KMS-11 (cell line): ENCODE data around the gene MACROD1.

Experiments
- H2AFZ ChIP-seq: fragments of 200-600 bp; sonication (generic); 2 replicates; pipeline ENCODE4 v1.6.1; 2016; ENCODE audit warnings: antibody characterized with exemption, mixed run types, low read depth
- H3K27ac ChIP-seq: fragments of 200-600 bp; sonication (generic); 2 replicates; pipeline ENCODE4 v1.6.1; 2016; ENCODE audit warnings: mild to moderate bottlenecking, mixed run types
- H3K27me3 ChIP-seq: fragments of 200-600 bp; sonication (generic); 2 replicates; pipeline ENCODE4 v1.6.1; 2017; ENCODE audit warnings: mild to moderate bottlenecking, low read depth, mixed run types, moderate library complexity; ENCODE audit not compliant: insufficient read depth
- H3K36me3 ChIP-seq: fragments of 200-600 bp; sonication (generic); 2 replicates; pipeline ENCODE4 v1.6.1; 2017; ENCODE audit warnings: mild to moderate bottlenecking, mixed run types; ENCODE audit not compliant: insufficient read depth
- H3K4me1 ChIP-seq: fragments of 200-600 bp; sonication (generic); 2 replicates; pipeline ENCODE4 v1.6.1; 2016; ENCODE audit warnings: mild to moderate bottlenecking, low read depth, mixed run types; ENCODE audit not compliant: poor library complexity, severe bottlenecking
- H3K4me2 ChIP-seq: fragments of 200-600 bp; sonication (generic); 2 replicates; pipeline ENCODE4 v1.7.0; 2016; ENCODE audit warnings: mild to moderate bottlenecking, mixed run types
- H3K4me3 ChIP-seq: fragments of 200-600 bp; sonication (generic); IDR thresholded peaks from 2 replicates; pipeline ENCODE4 v1.6.1; 2017; ENCODE audit warnings: low read depth, low read length, mixed read lengths; ENCODE audit not compliant: insufficient read depth
- H3K79me2 ChIP-seq: fragments of 200-600 bp; sonication (generic); 2 replicates; pipeline ENCODE4 v1.6.1; 2016; ENCODE audit warnings: low read depth, mixed run types; ENCODE audit not compliant: insufficient read depth
- H3K9ac ChIP-seq: fragments of 200-600 bp; sonication (generic); 2 replicates; pipeline ENCODE4 v1.6.1; 2016; ENCODE audit warnings: mild to moderate bottlenecking, mixed run types
- H4K20me1 ChIP-seq: fragments of 200-600 bp; sonication (generic); 2 replicates; pipeline ENCODE4 v1.6.1; 2016; ENCODE audit warnings: mild to moderate bottlenecking, mixed run types; ENCODE audit not compliant: insufficient read depth
- CTCF ChIP-seq: fragments of 200-600 bp; sonication (generic); conservative IDR thresholded peaks from 2 replicates; pipeline ENCODE4 v1.6.1; 2017; ENCODE audit warnings: low read depth, mild to moderate bottlenecking, antibody characterized with exemption, low read length, moderate library complexity, mixed read lengths

The MACROD1 gene

GRCh38 chr11:64031001-64031400 is 134.9 kb downstream of the MACROD1 start:
- no peak overlapping the region for H3K27ac ChIP-seq
- H3K79me2 ChIP-seq = no peaks in the 10 kb centered on the region
- no peaks in the 10 kb centered on the region for H4K20me1 ChIP-seq
- no peak overlapping the region for H3K4me3 ChIP-seq
- H3K36me3 ChIP-seq = no peaks in the 10 kb centered on the region
- H3K27me3 ChIP-seq = no peaks in the 10 kb centered on the region
- TF ChIP-seq CTCF = no peak
- H2AFZ ChIP-seq = no peak overlapping the region
- no peaks in the 10 kb centered on the region for H3K4me1 ChIP-seq
- H3K4me2 ChIP-seq = no peak overlapping the region
- H3K9ac ChIP-seq = no peak overlapping the region

- Histone ChIP-seq H3K4me2 (no peak overlapping the region), H3K27me3 (no peaks in the 10 kb centered on the region), H3K4me1 (peaks cover 9% of the 10 kb centered on the region), H4K20me1 (no peaks in the 10 kb centered on the region), H3K9ac (no peak overlapping the region), H3K36me3 (no peaks in the 10 kb centered on the region), H2AFZ (no peak overlapping the region), H3K4me3 (no peak overlapping the region), H3K27ac (no peak overlapping the region), H3K79me2 (no peaks in the 10 kb centered on the region)
- no peak for TF ChIP-seq CTCF
Measured at GRCh38 chr11:64029773-64030172, 136.1 kb downstream of the MACROD1 start.

GRCh38 chr11:64028398-64029115 is 137.4 kb downstream of the MACROD1 start:
- no peak overlapping the region for H3K27ac ChIP-seq
- H3K4me3 ChIP-seq = no peak overlapping the region
- no peaks in the 10 kb centered on the region for H4K20me1 ChIP-seq
- H3K36me3 ChIP-seq = no peaks in the 10 kb centered on the region
- H2AFZ ChIP-seq = no peak overlapping the region
- no peak overlapping the region for H3K9ac ChIP-seq
- no peak for TF ChIP-seq CTCF
- H3K27me3 ChIP-seq = no peaks in the 10 kb centered on the region
- no peaks in the 10 kb centered on the region for H3K79me2 ChIP-seq
- no peak overlapping the region for H3K4me2 ChIP-seq
- H3K4me1 ChIP-seq = peaks cover 11% of the 10 kb centered on the region

GRCh38 chr11:64027651-64028397 is 138.1 kb downstream of the MACROD1 start:
- Histone ChIP-seq H3K9ac (no peak overlapping the region), H3K36me3 (no peaks in the 10 kb centered on the region)

More at GRCh38 chr11:64027651-64028397, 138.1 kb downstream of the MACROD1 start:
- Histone ChIP-seq H3K4me2 (no peak overlapping the region), H3K27me3 (no peaks in the 10 kb centered on the region), H3K4me3 (no peak overlapping the region), H3K27ac (no peak overlapping the region), H3K79me2 (no peaks in the 10 kb centered on the region), H4K20me1 (no peaks in the 10 kb centered on the region), H2AFZ (no peak overlapping the region), H3K4me1 (peaks cover 11% of the 10 kb centered on the region)
- no peak for TF ChIP-seq CTCF
